Measurements from ENCODE around the gene CIAO2B. TPM values are rescaled to one million over a fixed set of nuclear protein-coding genes. Genes with fewer than 3 reads are reported as not detected.

CIAO2B gene
- total RNA-seq, 1 donor from 2014 or later = 58.1 TPM

DNA sequence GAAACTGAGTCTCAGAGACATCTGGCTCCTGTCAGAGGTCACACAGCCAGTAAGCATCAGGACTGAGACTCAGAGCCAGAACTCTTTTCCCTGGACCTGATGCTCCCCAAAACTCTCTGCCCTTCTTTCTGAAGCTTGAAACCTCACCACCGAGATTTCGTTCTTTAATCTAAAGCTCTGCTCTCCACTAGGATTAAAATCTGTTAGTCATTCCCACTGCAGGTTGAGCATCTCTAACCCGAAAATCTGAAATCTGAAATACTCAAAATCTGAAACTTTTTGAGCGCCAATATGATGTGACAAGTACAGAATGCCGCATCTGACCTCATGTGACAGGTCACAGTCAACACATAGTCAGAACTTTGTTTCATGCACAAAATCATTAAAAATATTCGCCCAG, 17.7 kb downstream of the CIAO2B start:
- Mint-ChIP-seq H3K27me3 (peaks cover 41% of the 10 kb centered on the region), H3K27ac (no peak overlapping the region), H3K4me1 (ENCODE audit: low read depth) (peaks cover 2% of the 10 kb centered on the region), H3K36me3 (ENCODE audit: insufficient read depth) (no peaks in the 10 kb centered on the region), H3K4me3 (ENCODE audit: low read depth) (no peak overlapping the region), H3K9me3 (ENCODE audit: low read depth) (no peaks in the 10 kb centered on the region)
- TF ChIP-seq, protein P1, sequence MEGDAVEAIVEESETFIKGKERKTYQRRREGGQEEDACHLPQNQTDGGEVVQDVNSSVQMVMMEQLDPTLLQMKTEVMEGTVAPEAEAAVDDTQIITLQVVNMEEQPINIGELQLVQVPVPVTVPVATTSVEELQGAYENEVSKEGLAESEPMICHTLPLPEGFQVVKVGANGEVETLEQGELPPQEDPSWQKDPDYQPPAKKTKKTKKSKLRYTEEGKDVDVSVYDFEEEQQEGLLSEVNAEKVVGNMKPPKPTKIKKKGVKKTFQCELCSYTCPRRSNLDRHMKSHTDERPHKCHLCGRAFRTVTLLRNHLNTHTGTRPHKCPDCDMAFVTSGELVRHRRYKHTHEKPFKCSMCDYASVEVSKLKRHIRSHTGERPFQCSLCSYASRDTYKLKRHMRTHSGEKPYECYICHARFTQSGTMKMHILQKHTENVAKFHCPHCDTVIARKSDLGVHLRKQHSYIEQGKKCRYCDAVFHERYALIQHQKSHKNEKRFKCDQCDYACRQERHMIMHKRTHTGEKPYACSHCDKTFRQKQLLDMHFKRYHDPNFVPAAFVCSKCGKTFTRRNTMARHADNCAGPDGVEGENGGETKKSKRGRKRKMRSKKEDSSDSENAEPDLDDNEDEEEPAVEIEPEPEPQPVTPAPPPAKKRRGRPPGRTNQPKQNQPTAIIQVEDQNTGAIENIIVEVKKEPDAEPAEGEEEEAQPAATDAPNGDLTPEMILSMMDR (IDR thresholded peaks at IDR 0.05; ENCODE audit: unreplicated experiment) = no peak
- DNase-seq (ENCODE audit: low spot score, unreplicated experiment) = no peak

DNA sequence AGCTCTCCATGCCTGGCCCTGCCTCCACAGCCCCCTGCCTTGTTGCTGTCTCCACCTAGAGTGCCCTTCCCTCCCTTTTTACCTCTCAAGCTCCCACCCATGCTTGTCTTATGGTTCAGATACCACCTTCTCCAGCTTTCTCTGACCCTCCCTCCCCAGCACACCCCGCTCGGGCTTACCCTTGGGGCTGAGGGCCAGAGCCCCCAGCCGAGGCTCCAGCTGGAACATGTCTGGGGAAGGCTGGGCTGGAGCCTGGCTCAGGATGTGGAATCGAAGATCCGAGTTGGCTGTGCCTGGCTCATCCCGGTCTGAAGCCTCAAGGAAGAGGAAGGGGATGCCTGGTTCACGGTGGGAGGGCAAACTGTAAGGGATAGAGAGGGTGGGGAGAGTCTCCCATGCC, 19.2 kb downstream of the CIAO2B start:
- Mint-ChIP-seq H3K4me1 (ENCODE audit: low read depth) (peaks cover 2% of the 10 kb centered on the region), H3K27ac (no peak overlapping the region), H3K4me3 (ENCODE audit: low read depth) (no peak overlapping the region), H3K36me3 (ENCODE audit: insufficient read depth) (no peaks in the 10 kb centered on the region), H3K9me3 (ENCODE audit: low read depth) (no peaks in the 10 kb centered on the region), H3K27me3 (peaks cover 33% of the 10 kb centered on the region)
- TF ChIP-seq, protein P1 (IDR thresholded peaks at IDR 0.05; ENCODE audit: unreplicated experiment) = no peak
- DNase-seq (ENCODE audit: low spot score, unreplicated experiment) = no peak

DNA sequence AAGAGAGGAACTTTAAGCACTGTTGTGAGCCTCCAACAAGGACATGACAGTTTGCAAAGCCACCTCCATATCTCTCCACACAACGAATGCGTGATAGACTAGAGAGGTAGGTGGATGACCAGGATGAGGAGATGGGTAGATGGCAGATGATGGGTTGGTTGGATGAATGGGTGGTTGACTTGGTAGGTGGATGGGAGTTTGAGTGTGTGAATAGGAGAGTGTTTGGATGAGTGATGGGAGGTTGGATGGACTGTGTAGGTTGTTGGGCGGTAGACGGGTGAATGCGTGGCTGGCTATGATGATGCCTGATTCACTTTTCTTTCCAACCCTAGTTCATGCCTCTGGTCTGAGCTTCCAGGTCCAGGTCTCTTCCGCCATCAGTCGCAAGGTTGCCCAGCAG, 19.7 kb downstream of the CIAO2B start:
- H3K9me3 Mint-ChIP-seq (ENCODE audit: low read depth) = no peaks in the 10 kb centered on the region
- peaks cover 36% of the 10 kb centered on the region for H3K27me3 Mint-ChIP-seq
- peaks cover 2% of the 10 kb centered on the region for H3K4me1 Mint-ChIP-seq (ENCODE audit: low read depth)
- no peaks in the 10 kb centered on the region for H3K36me3 Mint-ChIP-seq (ENCODE audit: insufficient read depth)
- no peak overlapping the region for H3K4me3 Mint-ChIP-seq (ENCODE audit: low read depth)
- no peak overlapping the region for H3K27ac Mint-ChIP-seq
- no peak for DNase-seq (ENCODE audit: low spot score, unreplicated experiment)
- TF ChIP-seq, protein P1 (IDR thresholded peaks at IDR 0.05; ENCODE audit: unreplicated experiment) = no peak

DNA sequence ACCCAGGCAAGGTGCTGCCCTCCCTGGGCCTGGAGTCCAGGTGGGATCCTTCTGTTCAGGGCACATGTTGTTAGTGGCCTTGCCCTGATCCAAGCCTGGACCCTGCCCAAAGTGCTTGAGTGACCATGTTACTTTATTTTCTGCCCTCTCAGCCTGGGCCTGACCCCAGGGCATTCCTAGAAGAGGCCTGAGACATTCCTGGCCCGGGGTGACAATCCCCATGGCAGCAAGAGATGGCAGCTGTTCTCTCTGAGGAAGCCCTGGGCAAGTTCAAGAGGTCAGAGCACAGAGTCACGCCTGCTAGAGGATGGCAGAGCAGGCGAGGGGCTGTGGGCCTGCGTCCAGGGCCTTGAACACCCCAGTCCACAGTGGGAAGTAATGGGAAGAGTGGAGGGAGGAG, 20.5 kb downstream of the CIAO2B start:
- no peak overlapping the region for H3K27ac Mint-ChIP-seq
- H3K36me3 Mint-ChIP-seq (ENCODE audit: insufficient read depth) = no peaks in the 10 kb centered on the region
- H3K4me1 Mint-ChIP-seq (ENCODE audit: low read depth) = no peaks in the 10 kb centered on the region
- no peak overlapping the region for H3K4me3 Mint-ChIP-seq (ENCODE audit: low read depth)
- no peak for DNase-seq (ENCODE audit: low spot score, unreplicated experiment)
- TF ChIP-seq, protein P1 (IDR thresholded peaks at IDR 0.05; ENCODE audit: unreplicated experiment) = no peak
- no peaks in the 10 kb centered on the region for H3K9me3 Mint-ChIP-seq (ENCODE audit: low read depth)
- peaks cover 32% of the 10 kb centered on the region for H3K27me3 Mint-ChIP-seq

DNA sequence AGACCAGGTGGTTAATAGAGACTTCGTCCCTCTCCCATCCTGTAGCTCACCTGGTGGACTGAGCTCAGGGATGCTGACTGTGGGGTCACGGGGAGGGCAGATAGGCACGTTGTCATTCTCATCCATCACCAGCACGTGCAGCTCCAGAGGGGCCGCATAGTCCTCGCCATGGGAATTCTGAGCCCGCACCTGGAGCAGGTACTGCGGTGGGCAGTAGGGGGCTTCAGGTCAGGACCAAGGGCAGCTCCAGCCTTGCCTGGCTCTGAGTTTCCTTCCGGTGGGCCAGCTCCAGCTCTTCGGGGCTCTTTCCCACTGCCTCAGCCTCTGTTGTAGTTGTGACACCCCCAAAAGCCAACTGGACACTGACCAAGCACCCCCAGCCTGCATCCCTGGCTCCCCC, 21.1 kb downstream of the CIAO2B start:
- Mint-ChIP-seq H3K4me1 (ENCODE audit: low read depth) (no peaks in the 10 kb centered on the region), H3K27me3 (peaks cover 35% of the 10 kb centered on the region), H3K27ac (no peak overlapping the region), H3K9me3 (ENCODE audit: low read depth) (no peaks in the 10 kb centered on the region), H3K36me3 (ENCODE audit: insufficient read depth) (no peaks in the 10 kb centered on the region), H3K4me3 (ENCODE audit: low read depth) (no peak overlapping the region)
- TF ChIP-seq, protein P1 (IDR thresholded peaks at IDR 0.05; ENCODE audit: unreplicated experiment) = peak; percentile 34
- DNase-seq (ENCODE audit: low spot score, unreplicated experiment) = peak; percentile 38
